HG02970 (cell line): ENCODE results near the gene DISC1.
"Not testable (repeated sequence)": the region's sequence is repeated elsewhere in the genome, so short reads cannot be mapped to it uniquely, and the experiment has no call there.

Source experiments
- ATAC-seq: cut with Tn5 transposase; IDR thresholded peaks from one replicate; pipeline ENCODE4 v1.9.1; 2021; ENCODE audit warnings: mild to moderate bottlenecking, moderate library complexity, moderate number of reproducible peaks; ENCODE audit not compliant: unreplicated experiment, low FRiP score

DISC1 gene

DNA sequence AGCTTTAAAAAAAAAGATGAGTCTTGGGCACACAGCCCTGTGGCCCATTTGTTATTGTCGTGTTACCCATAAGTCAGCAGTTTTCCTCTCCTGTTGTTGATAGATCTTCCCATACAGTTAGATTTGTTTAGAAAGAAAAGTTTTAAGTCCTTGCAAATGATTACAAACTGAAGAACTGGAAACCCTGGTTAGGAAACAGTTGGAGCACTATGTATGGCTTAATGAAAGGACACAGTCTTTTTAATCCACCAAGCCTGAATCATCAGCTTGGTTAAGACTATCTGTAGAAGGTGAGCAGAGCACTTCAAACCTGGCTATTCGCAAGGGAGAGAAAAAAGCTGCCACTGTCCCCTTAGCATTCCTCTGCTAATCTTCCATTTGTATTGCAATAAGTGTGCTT is 241.0 kb downstream of the DISC1 start:
- ATAC-seq, result no peak

DNA sequence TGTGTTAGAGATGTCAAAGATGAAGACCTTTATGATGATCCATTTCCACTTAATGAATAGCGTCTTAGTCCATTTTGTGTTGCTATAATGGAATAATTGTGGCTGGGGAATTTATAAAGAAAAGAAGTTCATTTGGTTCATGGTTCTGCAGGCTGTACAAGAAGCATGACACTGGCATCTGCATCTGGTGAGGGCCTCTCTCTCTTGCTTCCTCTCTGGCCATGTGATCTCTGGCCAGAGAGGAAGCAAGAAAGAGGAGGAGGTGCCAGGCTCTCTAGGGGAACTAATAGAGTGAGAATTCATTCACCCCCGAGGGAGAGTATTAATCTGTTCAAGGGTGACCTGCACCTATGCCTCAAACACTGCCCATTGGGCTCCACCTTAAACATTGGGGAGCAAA is 242.8 kb downstream of the DISC1 start:
- no peak for ATAC-seq

DNA sequence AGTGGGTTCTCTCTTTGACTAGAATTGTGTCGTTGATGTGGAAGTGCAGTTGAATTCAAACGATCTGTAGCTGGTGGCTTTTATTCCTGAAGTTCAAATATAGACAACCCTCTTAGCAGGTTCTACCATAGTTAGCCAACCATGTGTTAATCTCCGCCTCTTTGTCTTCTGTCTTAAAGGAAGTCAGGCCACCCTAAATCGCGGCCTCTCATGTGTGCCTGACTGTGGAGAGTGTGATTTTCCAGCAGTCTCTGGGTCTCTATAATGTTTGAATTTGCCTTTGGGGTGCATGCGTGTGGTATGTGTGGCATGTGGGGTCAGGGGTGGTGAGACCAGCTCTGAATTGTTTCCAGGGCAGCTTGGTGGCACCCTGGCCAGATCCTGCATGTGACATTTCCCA is 244.9 kb downstream of the DISC1 start:
- ATAC-seq, result no peak

DNA sequence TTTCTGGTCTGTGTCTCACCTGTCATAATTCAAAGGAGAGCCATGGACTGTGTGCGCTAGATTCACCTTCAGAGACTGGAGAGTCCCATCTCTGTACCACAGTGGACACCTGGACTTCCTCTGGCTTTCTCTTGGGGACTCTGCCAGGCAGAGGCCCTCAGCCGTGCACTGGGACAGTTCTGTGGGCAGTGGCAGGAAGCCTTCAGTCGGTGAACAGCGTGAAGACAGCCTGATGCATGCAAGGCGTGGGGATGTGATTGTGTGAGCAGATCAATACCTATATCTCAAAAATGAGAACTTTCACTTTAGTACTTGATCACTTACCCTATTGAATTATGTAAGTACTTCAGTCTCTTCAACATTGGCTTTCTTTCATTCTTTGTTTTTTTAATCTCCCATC is 245.3 kb downstream of the DISC1 start:
- ATAC-seq, result no peak

DNA sequence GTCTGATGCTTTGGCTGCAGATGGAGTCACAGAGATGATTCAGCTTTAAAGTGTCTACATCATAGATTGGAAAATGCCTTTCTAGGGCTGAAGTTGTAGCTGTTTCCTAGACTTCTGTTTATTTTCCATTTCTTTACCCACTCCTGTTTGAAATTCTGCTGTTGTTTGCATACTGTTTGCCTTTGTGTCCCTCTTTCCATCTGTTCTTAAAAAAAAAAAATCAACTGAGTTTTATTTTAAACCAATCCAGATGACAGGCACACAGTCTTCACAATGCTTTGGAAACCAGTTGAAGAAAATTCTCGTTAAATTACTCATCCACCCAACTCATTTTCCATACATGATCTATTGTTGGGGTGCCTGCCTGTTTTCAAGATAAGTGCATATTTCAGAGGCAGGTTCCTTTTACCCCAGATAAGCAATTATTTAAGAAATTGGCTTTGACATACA is 245.9 kb downstream of the DISC1 start:
- ATAC-seq, result no peak

DNA sequence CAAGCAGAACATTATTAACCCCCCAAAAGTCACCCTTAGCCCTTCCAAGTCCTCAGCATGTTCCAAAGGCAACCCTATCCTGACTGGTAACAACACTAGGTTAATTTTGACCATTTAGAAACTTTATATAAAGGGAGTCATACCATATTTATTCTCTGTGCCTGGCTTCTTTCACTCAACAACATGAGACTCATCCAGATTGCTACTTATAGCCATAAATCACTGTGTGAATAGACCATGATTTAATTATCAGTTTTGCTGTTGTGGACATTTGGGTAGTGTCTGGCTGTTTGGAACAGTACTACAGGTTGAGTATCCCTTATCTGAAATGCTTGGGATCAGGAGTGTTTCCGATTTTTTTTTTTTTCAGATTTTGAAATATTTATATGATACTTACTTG is 252.1 kb downstream of the DISC1 start:
- no peak for ATAC-seq

DNA sequence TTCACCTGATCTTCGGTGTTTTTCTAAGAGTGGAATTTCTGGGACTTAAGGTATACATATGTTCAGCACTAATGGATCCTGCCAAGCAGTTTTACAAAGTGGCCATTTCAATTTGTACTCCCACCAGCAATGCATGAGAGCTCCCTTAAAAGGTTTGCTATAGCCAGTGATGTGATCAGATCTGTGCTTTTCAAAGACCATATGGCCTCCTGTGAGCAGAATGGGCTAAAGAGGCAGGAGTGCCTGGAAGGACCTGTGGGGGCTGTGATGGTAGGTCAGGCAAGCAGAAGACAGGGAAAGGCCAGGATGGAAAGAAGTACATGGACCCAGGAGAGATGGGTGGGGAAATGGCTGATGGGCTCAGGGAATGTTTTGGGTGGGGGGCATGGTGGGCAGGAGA is 252.7 kb downstream of the DISC1 start:
- no peak for ATAC-seq

DNA sequence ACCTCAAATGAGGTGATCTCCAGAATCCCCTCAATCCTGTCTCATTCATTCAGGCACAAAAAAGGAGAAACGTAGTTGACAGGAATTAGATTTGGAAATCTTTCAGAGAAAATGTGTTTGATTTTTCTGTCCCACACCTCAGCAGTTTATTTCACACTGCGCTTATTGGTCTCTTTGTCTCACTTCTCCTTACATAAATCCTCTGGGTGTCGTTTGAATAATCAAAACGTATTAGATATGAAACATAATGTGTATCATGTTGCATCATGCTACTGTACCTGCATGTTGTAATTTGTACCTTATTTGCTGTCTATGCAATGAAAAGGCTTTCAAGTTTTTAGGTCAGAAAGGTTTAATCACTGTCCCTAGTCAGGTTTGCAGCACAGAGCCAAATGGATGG is 255.7 kb downstream of the DISC1 start:
- no peak for ATAC-seq

DNA sequence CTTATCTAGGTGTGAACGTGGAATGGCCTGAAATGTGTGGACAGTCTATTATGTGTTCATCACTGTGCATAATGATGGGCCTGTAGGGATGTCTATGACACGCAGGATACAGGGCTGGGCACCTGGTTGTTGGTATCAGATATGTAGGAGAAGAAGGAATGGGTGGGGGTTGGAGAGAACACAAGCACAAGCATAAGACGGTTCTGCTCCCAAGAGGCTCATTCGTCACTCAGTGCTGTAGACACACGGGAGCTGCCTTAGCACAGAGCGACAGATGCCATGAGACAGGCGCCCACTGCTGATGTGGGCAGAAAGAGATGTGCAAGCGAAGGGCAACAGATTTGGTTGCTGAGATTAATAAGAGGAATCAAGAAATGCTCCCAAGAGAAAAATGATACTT is 256.2 kb downstream of the DISC1 start:
- ATAC-seq, result no peak

DNA sequence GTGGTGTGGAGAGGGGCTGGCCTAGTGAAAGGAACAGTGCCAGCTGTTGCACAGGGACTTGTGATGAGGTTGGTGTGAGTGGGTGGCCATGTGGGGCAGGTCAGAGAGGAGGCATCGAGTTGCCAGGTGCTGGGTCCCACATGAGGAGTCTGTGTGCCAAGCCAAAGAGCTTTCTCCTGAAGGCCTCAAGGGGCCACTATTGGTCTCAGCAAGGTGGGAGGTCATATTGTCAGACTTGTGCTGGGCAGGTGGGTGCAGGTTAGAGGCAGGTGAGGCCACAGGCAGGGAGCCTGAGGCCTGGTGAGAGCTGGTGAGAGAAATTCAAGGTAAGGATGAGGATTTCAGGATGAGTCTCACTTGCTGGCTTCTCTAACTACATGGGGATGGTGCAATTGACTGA is 256.8 kb downstream of the DISC1 start:
- no peak for ATAC-seq

DNA sequence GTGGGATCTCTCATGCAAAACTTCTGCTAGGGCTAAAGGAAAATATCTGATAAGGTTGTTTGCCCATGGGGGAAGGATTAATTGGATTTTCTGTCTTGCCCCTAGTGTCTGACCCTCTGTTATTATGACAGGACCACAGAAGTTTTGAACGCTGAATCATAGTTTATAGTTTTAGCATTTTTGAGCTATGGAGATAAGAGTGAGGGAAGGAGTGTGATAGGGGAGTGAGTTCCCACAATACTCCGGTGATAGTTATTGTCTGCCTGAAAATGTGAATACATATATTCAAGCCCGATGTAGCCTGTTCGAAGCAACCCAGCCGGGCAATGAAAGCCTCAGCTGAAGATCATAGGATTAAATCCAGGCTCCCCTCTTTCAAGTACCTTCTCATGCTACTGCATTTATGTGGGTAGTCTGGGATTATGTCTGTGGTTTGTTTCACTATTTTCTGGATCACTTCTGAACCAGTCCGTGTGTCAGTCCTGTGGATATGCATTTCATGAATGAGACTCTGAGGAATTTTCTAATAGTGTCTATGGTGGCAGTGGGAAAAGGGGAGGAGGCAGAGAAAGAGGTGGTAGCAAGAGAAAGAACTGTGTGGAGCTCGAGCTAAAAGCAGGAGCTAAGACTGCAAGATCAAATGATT is 258.7 kb downstream of the DISC1 start:
- ATAC-seq, result no peak

DNA sequence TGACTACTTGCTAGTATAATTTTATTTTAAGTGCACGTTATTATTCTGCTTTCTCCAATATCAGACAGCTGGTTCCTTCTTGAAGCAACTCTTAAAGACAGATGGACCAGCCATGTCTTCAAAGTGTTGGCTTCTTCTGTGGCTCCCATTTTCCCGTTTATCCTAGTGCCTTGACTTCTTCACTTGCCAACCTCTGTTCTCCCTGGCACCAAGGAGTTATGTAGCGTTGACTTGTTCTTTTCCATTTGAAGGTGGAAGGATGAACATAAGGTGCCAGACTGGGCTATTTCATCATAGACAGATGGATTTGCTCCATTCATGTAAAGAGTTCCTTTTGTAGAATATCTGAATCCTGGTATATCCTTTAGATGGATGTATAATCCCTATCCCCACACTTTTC is 260.6 kb downstream of the DISC1 start:
- ATAC-seq, result no peak

DNA sequence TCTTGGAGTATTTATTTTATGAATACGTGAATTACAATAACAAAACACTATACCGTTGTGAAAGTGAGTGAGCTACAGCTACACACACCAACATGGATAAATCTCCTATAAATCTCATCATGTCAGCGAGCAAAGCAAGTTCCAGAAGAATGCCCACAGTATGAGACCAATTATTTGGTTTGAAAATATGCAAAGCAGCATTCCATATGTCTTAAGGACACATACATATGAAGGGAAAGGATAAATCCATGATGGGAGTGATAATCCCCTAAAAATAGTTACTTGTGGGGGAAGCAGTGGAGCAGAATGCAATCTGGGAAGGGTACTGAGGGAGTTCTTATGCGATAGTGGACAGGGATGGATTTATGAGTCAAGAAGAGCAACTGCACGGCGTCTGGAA is 261.3 kb downstream of the DISC1 start:
- ATAC-seq, result no peak

DNA sequence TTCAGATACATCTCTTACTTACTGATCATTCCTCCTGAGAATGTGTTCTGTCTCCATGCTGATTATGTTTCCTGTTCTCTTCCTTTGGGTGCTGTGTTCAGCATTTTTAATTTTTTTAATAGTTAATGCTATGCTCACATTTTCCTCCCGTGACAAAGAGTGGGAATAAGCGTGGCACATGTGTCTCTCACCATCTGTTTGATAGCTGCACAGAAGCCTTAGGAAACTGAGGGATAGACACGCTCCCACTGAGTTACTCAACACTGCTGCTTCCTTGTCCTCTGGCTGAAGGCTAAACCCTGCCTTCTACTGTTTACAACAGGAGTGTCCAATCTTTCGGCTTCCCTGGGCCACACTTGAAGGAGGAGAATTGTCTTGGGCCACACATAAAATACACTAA is 264.2 kb downstream of the DISC1 start:
- ATAC-seq, result no peak

DNA sequence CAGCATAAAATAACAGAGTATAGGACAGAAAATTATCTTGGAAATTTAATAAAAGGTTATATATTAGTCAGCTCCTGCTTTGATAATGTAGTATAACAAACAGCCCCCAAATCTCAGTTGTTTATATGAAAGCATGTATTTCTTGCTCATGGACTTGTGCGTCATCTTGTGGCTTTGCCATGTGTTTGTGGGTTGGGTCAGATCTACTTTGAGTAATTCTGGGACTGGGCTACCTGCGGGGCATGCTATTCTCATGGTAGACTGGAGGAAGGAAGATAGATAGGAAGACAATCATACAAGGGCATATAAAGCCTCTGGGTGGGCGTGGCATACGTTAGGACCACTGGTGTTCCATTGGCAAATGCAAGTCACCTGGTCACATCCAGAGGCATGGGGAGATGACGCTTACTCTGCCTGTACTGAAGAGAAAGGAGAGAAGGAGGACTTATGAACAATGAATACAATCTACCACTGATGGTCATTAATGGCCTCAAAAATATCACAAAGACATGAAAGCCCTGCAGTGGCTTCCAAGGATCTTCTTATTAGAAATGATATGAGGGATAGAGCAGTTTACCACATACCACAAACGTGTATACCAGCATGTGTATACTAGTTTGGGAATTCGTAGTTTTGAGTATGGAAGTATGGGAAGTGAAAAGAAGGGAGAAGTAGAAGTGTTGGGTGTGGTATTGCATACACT is 267.0 kb downstream of the DISC1 start:
- no peak for ATAC-seq

DNA sequence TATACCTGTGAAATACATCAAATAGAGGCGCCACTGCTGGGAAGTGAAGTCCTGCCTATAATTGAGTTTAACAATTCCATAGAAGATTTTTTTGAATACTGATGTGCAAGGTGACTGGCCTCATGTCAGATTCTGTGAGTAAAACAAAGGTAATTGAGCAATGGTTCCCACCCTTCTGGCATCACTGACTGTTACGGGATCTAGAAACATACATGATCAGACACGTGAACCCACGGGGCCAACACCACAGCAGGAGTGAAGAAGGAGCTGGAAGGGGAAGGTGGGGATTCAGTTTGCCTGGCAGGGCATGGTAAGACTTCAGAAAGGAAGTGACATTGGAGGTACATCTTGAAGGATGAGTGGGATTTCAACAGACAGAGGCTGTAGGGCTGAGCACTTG is 270.2 kb downstream of the DISC1 start:
- no peak for ATAC-seq

DNA sequence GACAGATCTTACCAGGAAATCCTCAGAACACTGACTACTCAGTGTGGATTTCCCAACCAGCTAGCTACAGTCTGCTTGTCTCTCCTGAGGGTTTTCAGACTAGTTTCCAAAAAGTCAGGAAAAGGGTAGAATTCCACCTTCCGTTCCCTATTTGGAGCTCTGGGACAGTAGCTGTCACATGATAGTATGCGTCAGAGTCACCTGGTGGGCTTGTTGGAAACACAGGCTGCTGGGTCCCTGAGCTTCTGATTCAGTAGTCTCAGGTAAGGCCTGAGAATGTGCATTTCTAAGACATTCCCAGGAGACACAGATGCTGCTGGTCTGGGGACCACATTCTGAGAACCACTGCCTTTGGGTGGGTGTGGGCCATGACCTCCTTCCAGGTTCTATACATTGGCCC is 272.5 kb downstream of the DISC1 start:
- no peak for ATAC-seq

DNA sequence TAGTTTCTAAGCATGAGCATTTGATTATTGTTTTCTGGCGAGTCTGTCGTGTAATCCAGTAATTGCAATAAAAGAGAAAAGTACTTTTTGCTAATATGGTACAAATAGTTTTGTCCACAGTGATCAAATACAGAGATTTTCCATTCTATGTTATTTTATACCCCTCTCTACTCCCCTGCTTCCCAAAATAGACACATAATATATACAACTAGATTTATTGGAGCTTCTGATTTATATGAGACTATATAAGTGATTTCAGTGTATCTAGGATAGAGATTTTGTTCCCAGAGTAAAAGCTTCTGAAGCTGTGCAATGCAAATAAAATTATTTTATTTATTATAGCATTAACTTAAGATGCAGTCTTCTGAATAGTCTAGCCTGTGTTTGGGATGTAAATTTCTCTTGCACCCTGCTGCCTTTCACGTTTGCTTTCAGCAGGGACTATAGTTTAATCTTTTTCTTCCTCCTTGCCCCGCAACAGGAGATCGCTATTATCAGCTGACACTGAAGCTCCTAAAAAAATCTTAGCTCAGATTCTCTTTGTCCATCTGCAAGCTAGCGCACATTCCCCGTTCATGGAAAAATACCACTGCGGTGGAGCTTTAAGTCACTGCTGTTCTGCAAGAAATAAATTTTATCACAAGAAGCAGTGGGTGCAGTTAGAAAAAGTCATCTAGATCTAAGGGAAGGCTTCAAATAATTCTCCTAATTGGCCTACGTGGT is 273.3 kb downstream of the DISC1 start:
- no peak for ATAC-seq

DNA sequence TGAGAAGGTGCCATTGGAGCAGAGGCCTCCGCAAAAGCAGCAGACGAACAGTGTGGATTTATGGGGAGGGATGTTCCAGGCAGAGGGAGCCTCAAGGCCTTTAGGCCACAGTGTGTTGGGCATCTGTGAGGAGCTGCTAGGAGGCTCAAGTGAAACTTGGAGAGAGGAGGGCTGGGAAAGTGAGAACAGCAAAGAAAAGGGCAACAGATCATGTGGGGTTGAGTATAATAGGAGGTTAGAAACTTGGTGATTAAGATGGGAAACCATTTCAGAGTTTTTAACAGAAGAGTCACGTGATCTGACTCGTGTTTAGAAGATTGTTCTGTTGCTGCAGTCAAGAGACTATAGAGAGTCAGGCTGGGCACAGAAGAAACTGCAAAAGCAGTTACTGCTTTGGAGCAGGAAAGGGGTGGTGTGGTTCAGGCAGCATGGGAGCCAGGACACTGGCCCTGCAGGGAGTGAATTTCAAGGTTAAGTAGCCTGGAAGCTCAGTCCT is 277.0 kb downstream of the DISC1 start:
- ATAC-seq, result no peak

DNA sequence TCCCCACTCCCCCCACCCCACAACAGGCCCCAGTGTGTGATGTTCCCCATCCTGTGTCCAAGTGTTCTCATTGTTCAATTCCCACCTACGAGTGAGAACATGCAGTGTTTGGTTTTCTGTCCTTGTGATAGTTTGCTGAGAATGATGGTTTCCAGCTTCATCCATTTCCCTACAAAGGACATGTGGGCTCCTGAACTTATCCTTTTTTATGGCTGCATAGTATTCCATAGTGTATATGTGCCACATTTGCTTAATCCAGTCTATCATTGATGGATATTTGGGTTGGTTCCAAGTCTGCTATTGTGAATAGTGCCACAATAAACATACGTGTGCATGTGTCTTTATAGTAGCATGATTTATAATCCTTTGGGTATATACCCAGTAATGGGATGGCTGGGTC is 280.7 kb downstream of the DISC1 start:
- ATAC-seq, result not testable (repeated sequence)

DNA sequence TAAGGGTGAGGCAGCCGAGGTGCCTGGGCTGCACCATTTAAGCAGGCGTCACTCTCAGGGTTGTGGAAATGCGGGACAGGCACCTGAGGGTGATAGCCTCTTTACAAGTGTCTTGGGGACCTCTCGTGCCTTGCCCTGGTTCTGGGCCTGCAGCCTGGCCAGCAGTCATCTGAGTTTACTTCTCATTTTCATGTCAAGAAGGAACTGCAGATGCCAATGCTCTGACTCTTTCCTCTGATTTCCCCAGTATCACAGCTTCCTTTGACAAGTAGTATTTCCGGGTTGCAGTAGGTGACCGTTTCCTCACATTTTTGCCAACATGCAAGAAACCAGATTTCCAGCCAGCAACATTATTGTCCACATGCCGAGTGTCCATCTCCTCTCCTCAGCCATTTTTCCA is 286.9 kb downstream of the DISC1 start:
- ATAC-seq, result no peak
